Measurements from ENCODE around the gene NTM.
"Not testable (repeated sequence)": the region's sequence is repeated elsewhere in the genome, so short reads cannot be mapped to it uniquely, and the experiment has no call there.

NTM gene

DNA sequence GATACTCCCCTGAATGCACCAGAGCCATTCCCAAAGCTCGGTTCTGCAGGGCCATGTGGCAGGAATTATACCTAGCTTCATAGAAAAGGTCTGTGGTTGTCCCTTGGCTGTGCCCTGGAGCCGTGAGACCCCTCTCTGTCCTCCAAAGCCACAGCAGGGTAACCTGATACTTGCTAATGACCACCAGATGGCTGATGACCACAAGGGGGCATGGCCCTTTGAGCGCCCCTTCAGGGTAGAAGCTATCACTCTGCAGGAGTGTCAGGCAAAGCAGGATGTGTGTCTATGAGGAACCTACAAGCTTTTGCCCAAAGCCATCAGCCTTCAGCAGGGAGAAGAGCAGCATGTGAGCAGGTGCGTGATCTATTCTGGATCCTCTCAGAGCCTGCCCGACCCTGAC, 95.3 kb downstream of the NTM start:
- no peak for DNase-seq

DNA sequence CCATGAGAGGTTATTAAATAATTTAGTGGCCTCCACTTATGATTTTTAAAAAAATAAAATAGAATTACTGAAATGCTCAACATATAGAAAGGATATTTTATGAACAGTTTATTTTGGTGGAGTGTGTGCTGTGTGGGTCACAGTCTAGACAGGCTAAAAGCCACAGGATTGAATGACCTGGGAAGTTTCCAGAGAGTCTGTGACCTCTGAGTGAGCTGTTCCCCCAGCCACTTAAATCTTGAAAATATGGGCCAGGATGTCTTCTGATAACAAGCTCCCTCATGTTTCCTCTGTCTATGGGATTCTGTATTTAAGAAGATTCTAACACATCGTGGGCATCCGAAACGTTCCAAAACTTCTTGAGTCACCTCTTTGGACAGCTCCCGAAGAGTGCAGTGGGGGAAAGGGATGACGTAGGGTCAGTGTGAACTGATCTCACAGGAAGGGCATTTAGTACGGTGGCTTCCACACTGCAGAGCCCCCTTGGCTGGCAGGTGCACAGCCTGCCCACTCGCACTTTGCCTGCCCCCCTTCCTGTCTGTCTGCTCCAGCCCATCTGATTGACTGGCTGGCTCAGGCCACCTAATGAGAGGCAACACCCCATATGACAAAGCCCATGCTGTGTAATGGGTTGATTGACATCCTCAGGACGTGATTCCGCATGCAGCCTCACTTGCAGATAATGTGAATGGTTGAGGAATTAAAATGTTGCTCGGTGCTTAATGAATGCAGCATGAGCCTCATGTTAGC, 97.4 kb downstream of the NTM start:
- DNase-seq = no peak

DNA sequence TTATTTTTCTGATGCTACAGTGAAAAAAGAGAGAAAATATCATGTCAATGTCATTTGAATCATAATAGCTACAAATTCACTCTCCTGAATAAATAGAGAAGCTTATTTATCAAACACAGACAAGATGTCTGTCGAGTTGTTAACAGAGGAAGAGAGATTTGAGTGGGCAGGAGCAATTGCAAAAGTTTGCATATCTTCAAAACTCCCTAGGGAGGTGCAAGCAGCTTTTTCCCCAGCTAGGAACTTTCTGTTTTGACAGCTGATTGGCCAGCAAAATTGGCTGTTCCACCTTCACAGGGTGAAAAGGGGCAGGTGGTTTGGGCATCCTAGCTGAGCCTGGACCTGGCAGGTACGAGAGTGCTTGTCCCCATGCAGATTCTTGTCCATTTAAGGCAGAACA, 98.2 kb downstream of the NTM start:
- no peak for DNase-seq

DNA sequence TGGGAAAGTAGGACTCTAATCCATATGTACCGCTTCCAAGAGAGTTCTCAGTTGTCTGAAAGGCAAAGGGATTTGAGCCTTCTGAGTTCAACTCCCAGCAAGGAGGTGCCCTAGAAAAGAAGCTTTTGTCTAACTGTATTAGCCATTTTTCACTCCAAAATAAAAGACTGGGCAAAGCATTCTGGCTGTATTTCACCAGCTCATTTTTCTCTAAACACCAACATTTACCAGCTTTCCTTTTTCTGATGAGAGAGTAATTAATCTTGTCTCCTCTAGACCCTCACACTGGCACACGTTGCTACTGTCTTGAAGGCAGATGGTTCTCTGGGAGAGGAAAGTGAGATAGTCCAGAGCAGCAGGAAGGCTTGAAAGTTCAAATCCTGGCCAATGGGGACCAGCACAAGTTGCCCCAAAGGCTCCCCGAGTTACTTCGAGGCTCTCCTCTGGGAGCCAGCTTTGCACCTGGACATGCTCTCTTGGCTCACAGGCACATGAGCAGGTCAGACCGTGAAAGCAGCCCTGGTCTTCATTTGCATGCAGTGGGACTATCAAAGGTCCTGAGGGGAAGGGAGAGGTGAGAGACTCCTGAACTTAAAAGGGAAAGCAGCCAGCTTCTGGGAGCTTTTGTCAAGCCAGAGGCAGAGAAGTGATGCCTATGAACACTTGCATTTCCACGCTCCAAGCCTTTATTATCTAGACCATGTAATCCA, 100.0 kb downstream of the NTM start:
- no peak for DNase-seq

DNA sequence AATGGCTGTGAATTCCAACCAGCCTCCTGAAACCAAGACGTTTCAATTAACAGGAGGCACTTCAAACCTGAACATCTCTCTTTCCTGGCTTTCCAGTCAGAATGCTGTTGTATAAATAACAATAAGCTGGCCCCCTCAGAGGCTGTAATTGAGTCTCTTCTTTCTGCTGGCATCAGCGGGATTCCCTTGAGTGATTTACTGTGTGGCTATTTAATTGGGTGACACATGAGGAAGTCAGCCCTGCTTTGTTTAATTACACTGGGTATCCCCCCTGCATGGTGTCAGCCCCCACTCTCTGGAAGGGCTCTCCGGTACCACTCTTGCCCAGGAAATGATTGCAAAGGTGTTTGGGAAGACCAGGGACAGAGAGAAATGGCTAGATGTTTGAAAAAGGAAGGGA, 101.6 kb downstream of the NTM start:
- no peak for DNase-seq

DNA sequence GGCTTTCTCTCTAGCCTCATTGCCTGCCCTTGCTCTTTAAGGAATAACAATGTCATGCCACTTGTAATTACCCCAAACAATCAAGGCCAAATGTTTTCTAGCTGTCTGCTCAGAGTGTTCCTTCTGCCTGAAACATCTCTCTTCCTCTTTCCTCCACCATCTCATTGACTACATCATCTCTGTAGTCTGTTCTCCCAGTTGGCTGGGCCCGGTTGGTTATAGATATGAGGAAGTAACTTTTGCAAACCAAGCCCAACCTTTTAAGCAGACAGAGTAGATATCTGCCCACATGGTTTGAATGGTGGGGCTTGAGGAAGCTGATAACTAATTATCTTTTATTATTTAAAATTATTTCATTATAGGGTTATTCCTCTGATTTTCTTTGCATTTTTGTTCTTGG, 104.5 kb downstream of the NTM start:
- DNase-seq = no peak

DNA sequence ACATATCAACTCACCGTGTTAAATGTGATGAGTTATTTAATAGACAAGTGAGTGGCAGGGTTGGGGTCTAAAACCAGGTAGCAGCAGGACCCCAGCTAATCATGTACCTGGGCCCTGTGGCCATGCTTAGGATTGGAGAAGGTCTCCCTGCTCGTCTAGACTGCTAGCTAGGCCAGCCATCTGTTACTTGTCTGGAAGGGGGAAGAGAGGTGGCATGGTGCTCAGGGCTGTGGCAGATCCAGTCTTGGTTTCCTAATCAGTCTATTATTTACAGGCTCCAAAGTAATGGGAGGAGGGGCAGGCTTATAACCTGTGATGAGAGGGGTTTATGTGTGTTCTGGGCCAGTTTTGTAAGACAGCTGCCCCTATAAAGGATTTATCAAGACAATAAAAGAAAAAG, 105.9 kb downstream of the NTM start:
- no peak for DNase-seq

DNA sequence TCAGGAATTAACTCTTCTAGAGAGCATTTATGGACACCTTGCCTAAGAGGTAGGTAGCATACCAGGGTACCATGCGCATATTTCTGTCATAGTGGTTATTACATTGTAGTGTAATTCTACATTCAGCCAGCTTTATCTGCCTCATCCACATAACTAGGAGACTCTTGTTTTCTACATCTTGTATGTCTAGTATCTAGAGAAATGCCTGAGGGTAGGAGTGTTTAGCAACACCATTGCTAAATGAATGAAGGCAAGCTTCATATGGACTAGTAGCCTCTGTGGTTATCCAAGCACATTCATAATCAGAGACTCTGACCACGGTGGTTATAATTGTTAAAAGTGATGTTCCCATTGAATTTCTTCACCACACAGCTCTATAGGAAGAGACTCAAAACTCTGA, 107.9 kb downstream of the NTM start:
- DNase-seq = no peak

DNA sequence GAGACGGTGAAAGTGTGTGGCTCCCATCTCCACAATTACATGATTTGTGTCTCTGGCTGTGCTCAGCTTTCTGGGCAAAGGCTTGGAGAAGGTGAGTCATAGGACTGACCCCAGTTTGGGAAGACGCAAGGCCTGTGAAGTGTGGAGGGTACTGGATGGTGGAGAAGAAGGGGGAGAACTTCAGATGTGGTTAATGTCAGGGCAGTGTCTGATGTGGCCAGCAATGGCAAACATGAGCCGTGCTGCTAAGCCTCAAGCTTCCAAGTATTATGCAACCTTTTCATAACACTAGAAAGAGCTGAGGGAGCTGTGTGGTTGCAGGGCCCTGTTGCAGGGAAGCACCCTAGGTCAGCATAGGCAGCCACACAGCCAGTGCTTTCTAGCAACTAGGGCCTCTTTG, 110.9 kb downstream of the NTM start:
- DNase-seq = no peak

DNA sequence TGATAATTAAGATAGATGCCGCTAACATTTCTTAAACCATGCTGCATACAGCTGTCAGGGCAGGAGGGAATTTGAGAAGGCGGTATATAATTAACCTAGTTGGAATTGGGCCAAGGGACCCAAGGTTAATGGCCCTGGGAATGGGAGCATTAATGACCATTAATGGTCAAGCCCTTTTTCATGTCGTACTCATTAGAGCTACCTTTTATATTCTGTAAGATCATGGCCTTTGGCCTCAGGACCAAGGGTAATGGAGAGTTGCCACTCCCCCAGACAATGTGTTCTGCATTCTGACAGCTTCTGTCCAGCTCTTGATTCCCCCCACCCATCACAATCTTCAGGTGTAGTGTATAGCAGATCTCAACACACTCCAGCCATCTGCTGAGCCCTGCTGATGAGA, 111.6 kb downstream of the NTM start:
- DNase-seq = no peak

DNA sequence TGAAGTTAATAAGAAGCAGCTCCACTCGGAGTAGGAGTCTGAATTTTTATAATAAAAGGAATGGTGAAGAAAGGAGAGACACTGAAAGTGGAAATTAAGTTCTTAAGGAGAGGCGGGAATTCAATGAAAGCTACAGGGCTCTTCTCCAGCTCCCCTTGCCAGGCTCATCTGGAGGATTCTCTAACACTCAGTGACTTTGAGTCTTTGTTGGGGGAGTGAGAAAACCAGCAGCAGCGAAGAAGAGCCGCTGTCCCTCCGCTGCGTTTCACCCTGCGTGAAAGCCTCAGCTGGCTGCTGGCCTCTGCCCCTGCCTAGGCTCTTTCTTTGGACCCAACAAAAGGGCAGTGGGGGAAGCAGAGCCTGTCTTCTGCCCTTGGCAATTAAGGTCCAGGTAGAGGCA, 113.0 kb downstream of the NTM start:
- DNase-seq = no peak

DNA sequence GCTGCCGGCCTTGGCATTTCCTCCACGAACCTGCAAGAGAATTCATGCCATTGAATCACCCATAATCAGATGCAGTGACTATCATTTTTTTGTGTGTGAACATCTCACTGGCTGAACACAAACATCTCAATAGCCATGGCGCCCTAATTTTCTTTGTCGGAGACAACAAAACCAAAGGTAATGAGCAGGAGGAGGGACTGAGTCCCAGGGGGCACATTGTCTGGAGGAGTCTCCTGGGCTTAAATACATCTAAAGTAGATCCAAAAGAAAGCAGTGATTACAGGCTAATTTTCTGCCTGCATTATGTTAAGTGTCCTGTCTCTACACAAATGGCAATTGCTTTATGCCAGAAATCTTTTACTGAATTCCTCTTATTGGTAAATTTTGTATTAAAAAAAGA, 113.5 kb downstream of the NTM start:
- no peak for DNase-seq

DNA sequence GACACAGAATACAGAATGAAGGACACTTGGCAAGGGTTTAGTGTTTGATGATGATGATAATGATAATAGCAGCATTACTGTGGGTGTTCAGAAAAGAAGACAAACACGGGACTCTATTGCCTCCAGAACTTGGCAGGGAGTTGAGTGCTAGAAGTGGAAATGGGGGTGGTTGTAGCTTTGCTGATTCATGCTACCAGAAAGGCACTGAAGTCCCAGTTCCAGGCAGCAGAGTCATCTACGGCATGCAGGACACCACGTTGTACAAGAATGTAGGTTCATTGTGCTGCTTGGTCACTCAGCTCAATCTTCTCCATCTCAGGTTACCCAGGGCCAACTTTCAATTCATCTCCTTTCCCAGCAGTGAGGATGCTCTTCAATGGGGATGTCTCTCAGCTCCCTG, 115.7 kb downstream of the NTM start:
- DNase-seq = no peak

DNA sequence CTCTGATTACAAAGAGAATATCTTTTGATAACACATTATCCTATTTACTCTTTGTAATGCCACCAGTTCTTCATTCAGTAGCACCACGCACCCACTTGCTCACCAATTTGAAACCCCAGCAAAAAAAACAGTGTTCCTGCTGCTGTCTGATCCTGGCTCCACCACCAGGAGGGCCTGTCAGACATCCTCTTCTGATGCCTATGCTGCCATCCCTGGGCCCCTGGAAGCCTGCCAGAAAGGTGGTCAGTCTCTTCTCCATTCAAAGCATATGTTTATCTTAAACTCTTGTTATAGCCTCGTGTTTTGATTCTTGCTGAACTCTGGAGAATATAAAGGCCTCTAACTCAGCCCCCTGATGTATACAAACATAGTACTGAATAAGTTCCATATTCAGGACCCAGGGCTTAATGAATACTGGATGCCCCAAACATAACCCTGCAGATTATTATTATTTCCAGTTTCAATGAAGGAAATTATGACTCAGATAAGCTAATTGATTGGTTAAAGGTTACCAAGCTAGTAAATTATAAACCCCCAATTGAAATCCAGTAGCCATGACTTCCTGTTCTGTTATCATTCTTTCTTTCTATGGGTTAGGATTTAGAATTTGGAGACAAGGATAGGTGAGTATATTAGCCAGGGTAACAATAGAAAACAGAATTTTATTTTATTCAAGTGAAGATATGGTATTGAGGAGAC, 116.7 kb downstream of the NTM start:
- no peak for DNase-seq

DNA sequence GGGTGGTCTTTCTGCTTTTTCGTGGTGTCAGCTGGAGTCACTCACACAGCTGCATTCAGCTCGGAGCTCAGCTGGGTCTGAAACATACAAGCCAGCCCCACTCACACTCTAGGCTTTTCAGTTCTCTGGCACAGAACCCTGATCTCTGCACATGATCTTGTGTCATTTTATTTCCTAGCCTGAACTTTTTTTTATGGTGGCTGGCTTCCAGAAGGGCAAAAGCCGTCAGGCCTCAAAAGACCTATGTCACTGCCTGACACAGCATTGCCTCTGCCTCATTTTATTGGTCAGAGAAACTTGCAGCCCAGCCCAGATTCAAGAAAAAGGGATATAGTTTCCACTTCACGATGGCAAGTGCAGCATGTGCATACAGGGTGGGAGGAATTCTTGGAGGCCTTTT, 117.8 kb downstream of the NTM start:
- no peak for DNase-seq

DNA sequence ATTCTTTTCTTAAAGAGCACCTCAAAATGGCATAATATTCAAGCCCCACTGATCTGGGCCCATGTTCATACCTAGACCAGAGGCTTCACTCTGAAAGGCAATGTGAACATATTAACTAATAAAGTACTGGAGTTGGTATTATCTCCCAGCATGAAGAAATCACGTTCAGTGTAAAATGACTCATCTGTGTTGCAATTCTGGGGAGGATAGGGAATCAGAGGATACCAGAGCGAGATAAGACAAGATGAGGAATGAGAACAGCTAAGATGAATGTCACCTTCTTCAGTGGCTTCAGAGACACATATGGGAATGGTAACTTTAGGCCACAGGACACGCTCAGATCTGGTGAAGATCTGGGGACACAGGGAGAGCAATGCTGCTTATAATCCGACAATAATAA, 121.1 kb downstream of the NTM start:
- no peak for DNase-seq

DNA sequence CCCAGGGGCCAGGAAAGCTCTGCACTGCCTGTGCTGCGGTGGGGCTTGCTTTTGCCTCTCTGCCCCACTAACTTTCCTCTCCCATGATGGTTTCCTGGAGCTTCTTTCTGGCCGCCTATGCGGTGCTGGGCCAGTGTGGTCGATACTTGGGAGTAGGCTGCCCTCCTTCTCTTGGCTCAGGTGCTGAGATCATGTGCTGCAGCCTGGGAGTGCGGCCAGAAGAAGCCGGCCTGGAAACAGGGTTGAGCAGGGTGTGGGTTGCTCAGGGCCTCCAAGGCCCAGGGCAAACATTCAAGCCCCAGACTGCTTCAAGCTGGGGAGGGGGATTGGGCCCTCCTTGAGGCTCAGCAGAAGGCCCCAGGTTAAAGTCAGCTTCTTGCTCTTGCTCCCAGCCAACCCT, 125.0 kb downstream of the NTM start:
- DNase-seq = no peak

DNA sequence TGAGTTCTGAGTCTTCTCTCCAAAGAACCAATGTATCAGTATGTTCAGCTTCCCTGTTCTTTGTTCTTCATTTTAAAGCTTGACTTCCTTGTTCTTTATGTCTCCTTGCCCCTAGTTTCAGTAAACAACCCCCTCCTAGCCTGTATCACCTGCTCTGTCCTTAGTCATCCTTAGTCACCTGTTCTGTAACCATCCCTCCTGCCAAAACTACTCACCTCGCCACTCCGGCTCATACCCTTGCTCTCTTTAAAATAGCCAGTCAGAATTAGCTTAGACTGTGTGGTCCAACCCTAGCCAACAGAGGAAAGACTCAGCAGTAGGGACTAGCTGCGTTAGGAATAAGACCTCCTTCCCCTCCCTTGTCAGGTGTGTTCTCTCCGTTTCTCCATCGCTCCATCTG, 127.3 kb downstream of the NTM start:
- DNase-seq = not testable (repeated sequence)

DNA sequence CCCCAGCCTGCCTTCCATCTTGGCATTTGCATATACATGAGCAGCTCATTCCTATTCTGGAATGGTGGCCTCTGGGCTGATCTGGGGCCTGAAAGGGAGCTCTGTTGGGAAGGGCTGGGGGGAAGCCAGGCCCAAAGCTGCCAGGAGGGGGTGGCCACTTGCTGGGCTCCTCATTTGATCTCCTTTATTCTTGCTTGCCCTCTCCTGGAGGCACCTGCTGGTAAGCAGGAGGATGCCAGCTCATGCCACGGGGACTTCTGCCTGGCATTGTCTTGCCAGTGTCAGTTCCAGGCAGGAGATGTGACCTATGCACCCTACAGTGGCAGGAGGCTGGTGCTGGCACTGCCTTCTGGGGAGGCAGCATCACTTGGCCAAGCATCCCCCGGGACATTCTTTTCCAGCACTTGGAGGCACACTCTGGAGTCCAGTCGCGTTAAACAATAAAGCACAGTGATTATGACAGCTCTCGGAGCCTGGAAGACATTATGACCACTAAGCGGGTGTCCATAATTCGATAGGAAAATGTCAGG, 128.3 kb downstream of the NTM start:
- DNase-seq = no peak

DNA sequence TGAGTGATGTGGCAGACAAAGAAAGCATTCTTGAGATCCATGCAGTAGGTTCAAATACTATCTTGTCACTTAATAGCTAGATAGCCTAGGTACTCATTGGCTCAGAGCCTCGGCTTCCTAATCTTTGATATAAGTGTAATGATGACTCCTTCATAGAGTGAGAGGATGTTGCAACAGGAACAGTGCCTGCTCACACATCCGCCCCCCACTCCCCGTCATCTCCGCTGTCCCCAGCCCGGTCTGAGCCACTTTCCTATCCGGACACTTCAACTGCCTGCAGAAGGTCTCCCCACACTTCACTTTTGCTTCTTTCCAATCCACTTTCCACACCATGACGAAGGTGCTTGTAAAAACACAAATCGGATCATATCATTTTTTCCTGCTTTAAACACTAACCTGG, 128.8 kb downstream of the NTM start:
- no peak for DNase-seq

DNA sequence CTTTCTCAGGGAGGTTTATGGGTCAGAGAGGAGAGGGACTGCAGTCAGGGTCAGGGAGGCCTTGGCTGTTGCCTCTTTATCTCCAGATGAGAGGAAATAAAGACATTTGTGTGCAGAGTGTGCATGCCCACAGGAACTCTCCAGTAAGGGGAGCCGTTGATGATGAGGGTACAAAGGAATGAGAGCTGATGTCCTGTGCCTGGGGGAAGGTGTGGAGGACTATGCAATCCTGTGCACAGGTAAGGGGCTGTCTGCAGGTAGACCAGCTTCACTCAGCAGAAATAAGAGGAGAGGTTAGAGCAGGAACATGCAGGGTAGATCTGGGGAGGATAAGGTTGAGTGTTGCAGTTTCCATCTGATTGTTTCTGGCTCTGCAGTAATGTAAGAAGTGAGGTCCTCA, 132.6 kb downstream of the NTM start:
- DNase-seq = no peak

DNA sequence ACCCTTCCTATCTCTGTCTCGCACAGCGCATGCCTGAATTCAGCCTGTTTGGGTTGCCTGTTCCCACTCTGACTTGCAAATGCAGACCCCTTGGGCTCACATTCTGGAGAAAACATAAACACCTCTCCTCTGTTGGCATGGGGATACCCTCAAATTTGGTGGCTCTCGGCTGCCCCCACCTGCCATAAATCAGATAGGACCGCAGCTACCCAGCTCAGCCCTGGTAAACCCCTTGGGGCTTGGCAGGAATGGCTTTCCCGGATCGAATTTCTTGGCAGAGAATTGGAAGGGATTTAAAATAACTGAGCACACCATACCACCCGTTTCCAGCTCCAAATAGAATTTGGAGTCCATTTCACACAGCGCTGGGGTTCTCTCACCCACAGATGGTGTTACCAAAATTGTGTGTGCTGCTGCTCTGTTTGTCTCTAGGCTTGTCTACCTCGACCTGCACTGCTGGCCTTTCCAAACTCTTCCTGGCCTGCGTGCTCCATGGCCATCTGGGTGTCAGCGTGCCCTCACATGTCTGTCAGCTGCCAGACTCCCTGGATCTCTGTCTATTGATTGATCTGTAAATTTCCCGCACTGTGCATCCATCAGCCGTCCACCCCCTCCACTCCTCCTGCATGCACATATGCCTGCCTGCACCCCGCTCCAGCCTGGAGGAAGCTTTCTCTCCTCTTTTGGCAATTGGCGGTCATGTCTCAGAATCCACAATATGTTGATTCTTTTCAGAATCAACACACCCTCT, 134.0 kb downstream of the NTM start:
- no peak for DNase-seq

DNA sequence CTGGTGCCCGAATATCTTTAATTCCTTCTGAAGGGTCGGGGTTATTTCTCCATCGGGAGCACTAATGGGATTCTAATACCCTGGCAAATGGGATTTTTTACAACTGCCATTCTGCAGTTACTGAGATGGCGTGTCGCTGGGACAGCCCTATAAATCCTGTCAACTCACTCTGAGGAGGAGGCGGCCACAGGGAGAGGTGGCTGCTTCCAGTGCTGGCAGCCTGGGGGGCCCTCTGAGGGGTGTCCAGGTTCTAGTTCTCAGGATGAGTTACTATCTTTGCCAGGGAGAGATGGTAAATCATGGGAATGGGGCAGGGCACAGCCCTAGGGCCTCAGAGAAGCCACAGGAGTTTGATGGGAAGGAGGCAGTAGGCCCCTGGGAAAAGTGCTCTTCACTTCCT, 135.9 kb downstream of the NTM start:
- DNase-seq = no peak

Data from activated naive CD4-positive, alpha-beta T cell treated with Interleukin-2 at 50 U/mL for 16 hours (primary cell).